ENCODE measurements around the gene SEZ6.

- TF ChIP-seq, protein P1, sequence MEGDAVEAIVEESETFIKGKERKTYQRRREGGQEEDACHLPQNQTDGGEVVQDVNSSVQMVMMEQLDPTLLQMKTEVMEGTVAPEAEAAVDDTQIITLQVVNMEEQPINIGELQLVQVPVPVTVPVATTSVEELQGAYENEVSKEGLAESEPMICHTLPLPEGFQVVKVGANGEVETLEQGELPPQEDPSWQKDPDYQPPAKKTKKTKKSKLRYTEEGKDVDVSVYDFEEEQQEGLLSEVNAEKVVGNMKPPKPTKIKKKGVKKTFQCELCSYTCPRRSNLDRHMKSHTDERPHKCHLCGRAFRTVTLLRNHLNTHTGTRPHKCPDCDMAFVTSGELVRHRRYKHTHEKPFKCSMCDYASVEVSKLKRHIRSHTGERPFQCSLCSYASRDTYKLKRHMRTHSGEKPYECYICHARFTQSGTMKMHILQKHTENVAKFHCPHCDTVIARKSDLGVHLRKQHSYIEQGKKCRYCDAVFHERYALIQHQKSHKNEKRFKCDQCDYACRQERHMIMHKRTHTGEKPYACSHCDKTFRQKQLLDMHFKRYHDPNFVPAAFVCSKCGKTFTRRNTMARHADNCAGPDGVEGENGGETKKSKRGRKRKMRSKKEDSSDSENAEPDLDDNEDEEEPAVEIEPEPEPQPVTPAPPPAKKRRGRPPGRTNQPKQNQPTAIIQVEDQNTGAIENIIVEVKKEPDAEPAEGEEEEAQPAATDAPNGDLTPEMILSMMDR (IDR thresholded peaks at IDR 0.05) = no peak
- no peak for TF ChIP-seq POLR2A (IDR thresholded peaks at IDR 0.05)
These were observed 13.8 kb upstream of the SEZ6 start for GRCh38 chr17:29019475-29020181.
